ENCODE measurements around the gene USP34.
"Not testable (repeated sequence)": the region's sequence is repeated elsewhere in the genome, so short reads cannot be mapped to it uniquely, and the experiment has no call there.

Gene USP34

GRCh38 chr2:61456746-61457420 lies 14.0 kb downstream of the USP34 start:
- DNase-seq, result no peak

GRCh38 chr2:61456070-61456745 lies 14.7 kb downstream of the USP34 start:
- DNase-seq, result no peak

- DNase-seq, result not testable (repeated sequence)
Measured at GRCh38 chr2:61454972-61455371, 15.9 kb downstream of the USP34 start.

- DNase-seq, result no peak
Measured at GRCh38 chr2:61454383-61454782, 16.5 kb downstream of the USP34 start.

GRCh38 chr2:61452392-61452791 lies 18.5 kb downstream of the USP34 start:
- no peak for DNase-seq

GRCh38 chr2:61451178-61451577 lies 19.7 kb downstream of the USP34 start:
- DNase-seq, result no peak

GRCh38 chr2:61450144-61450543 lies 20.7 kb downstream of the USP34 start:
- DNase-seq, result no peak

GRCh38 chr2:61448229-61448628 lies 22.7 kb downstream of the USP34 start:
- no peak for DNase-seq

- not testable (repeated sequence) for DNase-seq
Measured at GRCh38 chr2:61446971-61447370, 23.9 kb downstream of the USP34 start.

GRCh38 chr2:61443342-61444041 lies 27.4 kb downstream of the USP34 start:
- DNase-seq, result no peak

GRCh38 chr2:61439241-61440002 lies 31.5 kb downstream of the USP34 start:
- DNase-seq, result no peak

- no peak for DNase-seq
Measured at GRCh38 chr2:61438670-61439069, 32.2 kb downstream of the USP34 start.

GRCh38 chr2:61437170-61437569 lies 33.7 kb downstream of the USP34 start:
- DNase-seq, result no peak

- no peak for DNase-seq
Measured at GRCh38 chr2:61436092-61436491, 34.8 kb downstream of the USP34 start.

GRCh38 chr2:61435291-61435690 lies 35.6 kb downstream of the USP34 start:
- no peak for DNase-seq

GRCh38 chr2:61434314-61434713 lies 36.6 kb downstream of the USP34 start:
- DNase-seq, result no peak

GRCh38 chr2:61433606-61434005 lies 37.3 kb downstream of the USP34 start:
- no peak for DNase-seq

GRCh38 chr2:61432990-61433389 lies 37.9 kb downstream of the USP34 start:
- no peak for DNase-seq

GRCh38 chr2:61431345-61431744 lies 39.5 kb downstream of the USP34 start:
- DNase-seq, result no peak

GRCh38 chr2:61426267-61426897 lies 44.5 kb downstream of the USP34 start:
- DNase-seq, result no peak

- no peak for DNase-seq
Measured at GRCh38 chr2:61425605-61426155, 45.2 kb downstream of the USP34 start.

- DNase-seq, result no peak
Measured at GRCh38 chr2:61423714-61424113, 47.2 kb downstream of the USP34 start.

GRCh38 chr2:61421611-61422010 lies 49.3 kb downstream of the USP34 start:
- no peak for DNase-seq
